CD4-positive, alpha-beta T cell treated with Interleukin-15 for 1 hour (primary cell): ENCODE measurements around the gene ITPR3.

Experiments
- DNase-seq: peaks from one replicate; pipeline ENCODE4 v3.0.0-alpha.2; 2020

The ITPR3 gene

GRCh38 chr6:33671744-33672072 lies 50.6 kb downstream of the ITPR3 start:
- DNase-seq: no peak

GRCh38 chr6:33672808-33673207 lies 51.7 kb downstream of the ITPR3 start:
- DNase-seq: no peak

GRCh38 chr6:33673851-33674250 lies 52.7 kb downstream of the ITPR3 start:
- DNase-seq: no peak

- no peak for DNase-seq
These were observed 54.8 kb downstream of the ITPR3 start for GRCh38 chr6:33675968-33676367.

GRCh38 chr6:33676416-33677142 lies 55.5 kb downstream of the ITPR3 start:
- no peak for DNase-seq

- DNase-seq: no peak
These were observed 56.1 kb downstream of the ITPR3 start for GRCh38 chr6:33677143-33677660.

- DNase-seq: no peak
These were observed 56.6 kb downstream of the ITPR3 start for GRCh38 chr6:33677689-33678088.

- DNase-seq: no peak
These were observed 57.3 kb downstream of the ITPR3 start for GRCh38 chr6:33678233-33678931.

- no peak for DNase-seq
These were observed 57.9 kb downstream of the ITPR3 start for GRCh38 chr6:33678932-33679490.

GRCh38 chr6:33679761-33680160 lies 58.6 kb downstream of the ITPR3 start:
- no peak for DNase-seq

GRCh38 chr6:33682341-33682740 lies 61.2 kb downstream of the ITPR3 start:
- DNase-seq: no peak

GRCh38 chr6:33683051-33683571 lies 62.0 kb downstream of the ITPR3 start:
- no peak for DNase-seq

GRCh38 chr6:33683576-33684427 lies 62.7 kb downstream of the ITPR3 start:
- DNase-seq: no peak

GRCh38 chr6:33684428-33684896 lies 63.3 kb downstream of the ITPR3 start:
- DNase-seq: no peak

GRCh38 chr6:33684983-33685382 lies 63.9 kb downstream of the ITPR3 start:
- DNase-seq: no peak

- DNase-seq: no peak
These were observed 64.5 kb downstream of the ITPR3 start for GRCh38 chr6:33685411-33686224.

- DNase-seq: no peak
These were observed 65.3 kb downstream of the ITPR3 start for GRCh38 chr6:33686225-33686924.

- DNase-seq: no peak
These were observed 66.2 kb downstream of the ITPR3 start for GRCh38 chr6:33686981-33687975.

GRCh38 chr6:33688006-33688405 lies 66.9 kb downstream of the ITPR3 start:
- no peak for DNase-seq
